Tibial nerve (tissue), 4 donors: ENCODE measurements around the gene LCA5. TPM values are rescaled to one million over a fixed set of nuclear protein-coding genes. Genes with fewer than 3 reads are reported as not detected.

ENCODE experiments used
- DNase-seq, 2 donors: peaks; one replicate each; pipeline ENCODE4 v3.0.0-alpha.2; 2019; ENCODE audit warnings: low spot score in 2 of 2
- H3K27ac ChIP-seq, 4 donors: fragments of 200-600 bp; sonication (generic) in 3 of 4; one replicate each; pipeline ENCODE4 v1.5.1; 2017 to 2019; ENCODE audit warnings: mild to moderate bottlenecking in 1 of 4
- H3K27me3 ChIP-seq, 2 donors: fragments of 200-600 bp; sonication (generic) in 1 of 2; one replicate each; pipeline versions ENCODE4 v1.5.1 to v1.6.0; 2017 to 2019
- H3K36me3 ChIP-seq, 3 donors: fragments of 200-600 bp; sonication (generic); one replicate each; pipeline ENCODE4 v1.5.1; 2018 to 2019
- H3K4me1 ChIP-seq, 4 donors: fragments of 200-600 bp; sonication (generic) in 3 of 4; one replicate each; pipeline ENCODE4 v1.5.1; 2017 to 2019
- H3K4me3 ChIP-seq, 4 donors: fragments of 200-600 bp; sonication (generic) in 3 of 4; one replicate each; pipeline ENCODE4 v1.5.1; 2017 to 2019; ENCODE audit warnings: mild to moderate bottlenecking in 1 of 4, moderate library complexity in 1 of 4
- H3K9me3 ChIP-seq, 4 donors: fragments of 200-600 bp; sonication (generic) in 3 of 4; one replicate each; pipeline ENCODE4 v1.5.1; 2017 to 2019
- CTCF ChIP-seq, 5 experiments: fragments of 200-600 bp in 3 of 5; fragments of 450-650 bp in 2 of 5; sonication (generic) in 3 of 5; IDR thresholded peaks; one replicate each; pipeline ENCODE4 v1.5.1; 2016 to 2019; ENCODE audit warnings: antibody characterized with exemption in 5 of 5, mild to moderate bottlenecking in 3 of 5, moderate library complexity in 2 of 5
- EP300 ChIP-seq, 2 donors: sonication (generic); formaldehyde crosslinking; IDR thresholded peaks; one replicate each; pipeline ENCODE4 v1.6.1; 2017; ENCODE audit warnings: antibody characterized with exemption in 2 of 2, mild to moderate bottlenecking in 1 of 2
- POLR2A ChIP-seq, 2 donors: fragments of 450-650 bp; IDR thresholded peaks; one replicate each; pipeline ENCODE4 v1.6.1; 2017; ENCODE audit warnings: antibody characterized with exemption in 2 of 2, mild to moderate bottlenecking in 2 of 2, moderate library complexity in 2 of 2
- WGBS, 2 donors: methylation state at CpG; one replicate each; pipeline ENCODE4 v1.1.5; 2018; 5-methylcytosine and 5-hydroxymethylcytosine counted together
- total RNA-seq, 4 donors: library from RNA; depleted of rRNA; stranded (reverse); fragments of >200 nt; gene quantifications; one replicate each; pipeline ENCODE4 v1.1.0, GENCODE V29; 2016

LCA5 gene
- total RNA-seq, 4 donors from 2014 or later: 5.1 to 15.7 (median 9.5) TPM

- Histone ChIP-seq H3K27me3 (no peaks in the 10 kb centered on the region), H3K4me3 (no peak overlapping the region), H3K27ac (no peak overlapping the region), H3K9me3 (no peaks in the 10 kb centered on the region), H3K4me1 (peaks cover 0 to 7% (median 0%) of the 10 kb centered on the region in 4 donors), H3K36me3 (no peaks in the 10 kb centered on the region)
- WGBS, 2 donors: 79 to 95% methylated on average over 2 of the region's 2 CpGs
- TF ChIP-seq EP300 (IDR thresholded peaks at IDR 0.05) (no peak), POLR2A (IDR thresholded peaks at IDR 0.05) (no peak), CTCF (IDR thresholded peaks at IDR 0.05) (no peak)
- DNase-seq: no peak
Measured at GRCh38 chr6:79559706-79560105, 22.5 kb upstream of the LCA5 start.

- Histone ChIP-seq H3K9me3 (no peaks in the 10 kb centered on the region), H3K4me1 (peaks cover 0 to 7% (median 0%) of the 10 kb centered on the region in 4 donors), H3K36me3 (no peaks in the 10 kb centered on the region), H3K4me3 (no peak overlapping the region), H3K27ac (no peak overlapping the region), H3K27me3 (no peaks in the 10 kb centered on the region)
- TF ChIP-seq CTCF (IDR thresholded peaks at IDR 0.05) (no peak), POLR2A (IDR thresholded peaks at IDR 0.05) (no peak), EP300 (IDR thresholded peaks at IDR 0.05) (no peak)
- 72 to 74% methylated on average over 2 of the region's 2 CpGs for WGBS, 2 donors
- no peak for DNase-seq
Measured at GRCh38 chr6:79557673-79558467, 20.6 kb upstream of the LCA5 start.

GRCh38 chr6:79554305-79554704, 17.1 kb upstream of the LCA5 start:
- H3K4me3 ChIP-seq: no peak overlapping the region
- H3K27me3 ChIP-seq: no peaks in the 10 kb centered on the region
- H3K4me1 ChIP-seq: peaks cover 0 to 7% (median 0%) of the 10 kb centered on the region in 4 donors
- no peak for DNase-seq
- no peaks in the 10 kb centered on the region for H3K9me3 ChIP-seq
- peaks cover 0 to 11% (median 0%) of the 10 kb centered on the region in 3 donors for H3K36me3 ChIP-seq
- TF ChIP-seq CTCF (IDR thresholded peaks at IDR 0.05) (no peak), POLR2A (IDR thresholded peaks at IDR 0.05) (no peak), EP300 (IDR thresholded peaks at IDR 0.05) (no peak)
- H3K27ac ChIP-seq: no peak overlapping the region

- TF ChIP-seq CTCF (IDR thresholded peaks at IDR 0.05): no peak
- TF ChIP-seq EP300 (IDR thresholded peaks at IDR 0.05): no peak
- TF ChIP-seq POLR2A (IDR thresholded peaks at IDR 0.05): no peak
- no peaks in the 10 kb centered on the region for H3K9me3 ChIP-seq
- no peak for DNase-seq
- H3K4me1 ChIP-seq: peaks cover 0 to under 1% (median 0%) of the 10 kb centered on the region in 4 donors
- no peak overlapping the region for H3K4me3 ChIP-seq
- no peak overlapping the region for H3K27ac ChIP-seq
- H3K36me3 ChIP-seq: peaks cover 0 to 11% (median 0%) of the 10 kb centered on the region in 3 donors
- WGBS, 2 donors: 48 to 84% methylated on average over 2 of the region's 2 CpGs
- no peaks in the 10 kb centered on the region for H3K27me3 ChIP-seq
Measured at GRCh38 chr6:79551401-79551800, 14.2 kb upstream of the LCA5 start.

GRCh38 chr6:79548304-79548703, 11.1 kb upstream of the LCA5 start:
- Histone ChIP-seq H3K27me3 (no peaks in the 10 kb centered on the region), H3K36me3 (peaks cover 0 to 11% (median 0%) of the 10 kb centered on the region in 3 donors), H3K9me3 (no peaks in the 10 kb centered on the region), H3K27ac (no peak overlapping the region), H3K4me3 (no peak overlapping the region), H3K4me1 (peaks cover 0 to 26% (median 13%) of the 10 kb centered on the region in 4 donors)
- 97 to 99% methylated on average over 5 of the region's 5 CpGs for WGBS, 2 donors
- DNase-seq: no peak
- no peak for TF ChIP-seq POLR2A (IDR thresholded peaks at IDR 0.05)
- no peak for TF ChIP-seq CTCF (IDR thresholded peaks at IDR 0.05)
- TF ChIP-seq EP300 (IDR thresholded peaks at IDR 0.05): no peak
